22Rv1 (cell line): ENCODE results near the gene TTC23L.

Source experiments
- CTCF ChIP-seq: fragments of 450-650 bp; IDR thresholded peaks from 2 replicates; pipeline ENCODE4 v1.5.1; 2017; ENCODE audit warnings: mild to moderate bottlenecking
- ZFX ChIP-seq: fragments of 450-650 bp; IDR thresholded peaks from 2 replicates; pipeline ENCODE4 v1.6.1; 2017; ENCODE audit warnings: antibody characterized with exemption, borderline replicate concordance

DNA sequence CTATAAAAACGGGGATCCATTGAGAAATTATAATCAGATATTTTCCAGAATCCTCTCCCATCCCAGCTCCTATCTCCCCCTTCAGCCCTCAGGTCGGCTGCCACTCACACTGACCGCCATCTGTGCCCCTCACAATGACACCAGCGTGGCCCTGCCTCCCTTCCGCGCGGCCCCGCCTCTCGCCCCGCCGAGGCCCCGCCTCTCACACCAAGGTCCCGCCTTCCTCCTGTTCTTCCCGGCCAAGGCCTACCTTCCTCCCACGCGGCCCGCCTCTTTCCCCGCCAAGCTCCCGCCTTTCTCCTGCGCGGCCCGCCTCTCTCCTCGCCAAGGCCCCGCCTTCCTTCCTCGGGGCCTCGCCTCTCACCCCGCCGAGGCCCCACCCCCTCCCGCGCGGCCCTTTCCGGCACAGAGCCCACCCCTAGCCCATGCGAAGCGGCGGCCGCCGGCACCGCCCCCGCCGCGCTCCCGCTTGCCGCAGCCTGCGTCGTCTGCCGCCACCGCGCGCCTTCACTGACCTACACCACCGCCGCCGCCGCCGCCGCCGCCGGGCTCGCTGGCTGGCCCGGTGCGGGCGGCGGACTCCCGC is 90.3 kb downstream of the TTC23L start, which contains the start of gene DNAJC21:
- TF ChIP-seq CTCF, result no peak
- TF ChIP-seq ZFX, result no peak
